ENCODE measurements around the gene KCTD15.

KCTD15 gene

GRCh38 chr19:33828266-33829075 is 31.8 kb downstream of the KCTD15 start:
- Histone ChIP-seq H3K79me2 (ENCODE audit: insufficient read depth, low read length) (no peaks in the 10 kb centered on the region), H3K36me3 (ENCODE audit: insufficient read depth, low read length) (no peaks in the 10 kb centered on the region), H2AFZ (ENCODE audit: low read length) (no peak overlapping the region), H3K4me1 (ENCODE audit: insufficient read depth, low read length, poor library complexity, severe bottlenecking) (no peaks in the 10 kb centered on the region), H3K4me2 (ENCODE audit: low read depth, low read length, poor library complexity, severe bottlenecking) (no peak overlapping the region), H3K9me2 (replicated peaks; ENCODE audit: low read depth, low read length) (no peaks in the 10 kb centered on the region), H3K27me3 (ENCODE audit: insufficient read depth, low read length, poor library complexity, severe bottlenecking) (no peaks in the 10 kb centered on the region), H3K4me3 (ENCODE audit: low read length, poor library complexity, severe bottlenecking) (no peak overlapping the region), H4K20me1 (ENCODE audit: insufficient read depth, low read length, poor library complexity, severe bottlenecking) (no peaks in the 10 kb centered on the region), H3K9ac (ENCODE audit: low read depth, low read length, poor library complexity, severe bottlenecking) (no peak overlapping the region), H3K9me3 (ENCODE audit: insufficient read depth, low read depth, low read length) (no peaks in the 10 kb centered on the region), H3F3A (ENCODE audit: low read depth) (no peaks in the 10 kb centered on the region)
- TF ChIP-seq EZH2phosphoT487 (IDR thresholded peaks at IDR 0.05; ENCODE audit: borderline replicate concordance), result no peak
- TF ChIP-seq CTCF (conservative IDR thresholded peaks at IDR 0.05; ENCODE audit: low read length), result no peak

GRCh38 chr19:33830264-33830663 is 33.6 kb downstream of the KCTD15 start:
- no peak overlapping the region for H3K4me2 ChIP-seq (ENCODE audit: low read depth, low read length, poor library complexity, severe bottlenecking)

GRCh38 chr19:33831825-33832224 is 35.2 kb downstream of the KCTD15 start:
- H3K4me2 ChIP-seq (ENCODE audit: low read depth, low read length, poor library complexity, severe bottlenecking), result no peak overlapping the region
- H4K20me1 ChIP-seq (ENCODE audit: insufficient read depth, low read length, poor library complexity, severe bottlenecking), result no peaks in the 10 kb centered on the region
- H3F3A ChIP-seq (ENCODE audit: low read depth), result no peaks in the 10 kb centered on the region
- no peaks in the 10 kb centered on the region for H3K36me3 ChIP-seq (ENCODE audit: insufficient read depth, low read length)
- TF ChIP-seq EZH2phosphoT487 (IDR thresholded peaks at IDR 0.05; ENCODE audit: borderline replicate concordance), result no peak
- TF ChIP-seq CTCF (conservative IDR thresholded peaks at IDR 0.05; ENCODE audit: low read length), result no peak
- no peaks in the 10 kb centered on the region for H3K4me1 ChIP-seq (ENCODE audit: insufficient read depth, low read length, poor library complexity, severe bottlenecking)
- H3K27me3 ChIP-seq (ENCODE audit: insufficient read depth, low read length, poor library complexity, severe bottlenecking), result no peaks in the 10 kb centered on the region
- no peaks in the 10 kb centered on the region for H3K79me2 ChIP-seq (ENCODE audit: insufficient read depth, low read length)
- H3K4me3 ChIP-seq (ENCODE audit: low read length, poor library complexity, severe bottlenecking), result no peak overlapping the region
- no peaks in the 10 kb centered on the region for H3K9me2 ChIP-seq (replicated peaks; ENCODE audit: low read depth, low read length)
- H2AFZ ChIP-seq (ENCODE audit: low read length), result no peak overlapping the region
- no peaks in the 10 kb centered on the region for H3K9me3 ChIP-seq (ENCODE audit: insufficient read depth, low read depth, low read length)
- H3K9ac ChIP-seq (ENCODE audit: low read depth, low read length, poor library complexity, severe bottlenecking), result no peak overlapping the region

More at GRCh38 chr19:33830264-33830663, 33.6 kb downstream of the KCTD15 start:
- no peak overlapping the region for H3K4me3 ChIP-seq (ENCODE audit: low read length, poor library complexity, severe bottlenecking)
- no peak overlapping the region for H2AFZ ChIP-seq (ENCODE audit: low read length)
- no peak for TF ChIP-seq EZH2phosphoT487 (IDR thresholded peaks at IDR 0.05; ENCODE audit: borderline replicate concordance)
- no peak for TF ChIP-seq CTCF (conservative IDR thresholded peaks at IDR 0.05; ENCODE audit: low read length)
- H3K9me2 ChIP-seq (replicated peaks; ENCODE audit: low read depth, low read length), result no peaks in the 10 kb centered on the region
- H3K4me1 ChIP-seq (ENCODE audit: insufficient read depth, low read length, poor library complexity, severe bottlenecking), result no peaks in the 10 kb centered on the region
- H3K9ac ChIP-seq (ENCODE audit: low read depth, low read length, poor library complexity, severe bottlenecking), result no peak overlapping the region
- no peaks in the 10 kb centered on the region for H3K79me2 ChIP-seq (ENCODE audit: insufficient read depth, low read length)
- no peaks in the 10 kb centered on the region for H4K20me1 ChIP-seq (ENCODE audit: insufficient read depth, low read length, poor library complexity, severe bottlenecking)
- no peaks in the 10 kb centered on the region for H3F3A ChIP-seq (ENCODE audit: low read depth)
- H3K27me3 ChIP-seq (ENCODE audit: insufficient read depth, low read length, poor library complexity, severe bottlenecking), result no peaks in the 10 kb centered on the region
- H3K9me3 ChIP-seq (ENCODE audit: insufficient read depth, low read depth, low read length), result no peaks in the 10 kb centered on the region
- H3K36me3 ChIP-seq (ENCODE audit: insufficient read depth, low read length), result no peaks in the 10 kb centered on the region

All from Loucy (cell line).